Astrocyte (in vitro differentiated cells and primary cell): ENCODE measurements around the gene TTC23L. TPM values are rescaled to one million over a fixed set of nuclear protein-coding genes. Genes with fewer than 3 reads are reported as not detected.

Source experiments
- DNase-seq: peaks from one replicate; pipeline ENCODE4 v3.0.0-alpha.2; 2010; ENCODE audit warnings: low read depth
- FAIRE-seq: peaks from 2 replicates; lab custom pipeline; 2011; peaks lifted over from hg19 to GRCh38; lab: Jason Lieb, UNC
- H2AFZ ChIP-seq: 2 replicates; pipeline ENCODE4 v1.6.0; 2012; ENCODE audit warnings: low read depth, low read length, inconsistent platforms
- H3K27ac ChIP-seq: 2 replicates; pipeline ENCODE4 v1.5.1; 2011; ENCODE audit warnings: low read depth, low read length, inconsistent platforms
- H3K27me3 ChIP-seq: 2 replicates; pipeline ENCODE4 v1.6.0; 2011; ENCODE audit warnings: low read length, inconsistent platforms; ENCODE audit not compliant: insufficient read depth
- H3K36me3 ChIP-seq: 2 replicates; pipeline ENCODE4 v1.5.1; 2011; ENCODE audit warnings: low read length, inconsistent platforms; ENCODE audit not compliant: insufficient read depth
- H3K4me1 ChIP-seq: 2 replicates; pipeline ENCODE4 v1.5.1; 2011; ENCODE audit warnings: low read length, inconsistent platforms; ENCODE audit not compliant: insufficient read depth
- H3K4me2 ChIP-seq: 2 replicates; pipeline ENCODE4 v1.6.0; 2012; ENCODE audit warnings: low read length, inconsistent platforms
- H3K4me3 ChIP-seq: 2 replicates; pipeline ENCODE4 v1.5.1; 2011; ENCODE audit warnings: low read depth, mild to moderate bottlenecking, low read length, inconsistent platforms; ENCODE audit not compliant: insufficient read depth
- H3K79me2 ChIP-seq: 2 replicates; pipeline ENCODE4 v1.6.0; 2012; ENCODE audit warnings: mild to moderate bottlenecking, low read length, inconsistent platforms; ENCODE audit not compliant: insufficient read depth
- H3K9ac ChIP-seq: 2 replicates; pipeline ENCODE4 v1.6.0; 2012; ENCODE audit warnings: mild to moderate bottlenecking, low read length, inconsistent platforms
- H3K9me3 ChIP-seq: 2 replicates; pipeline ENCODE4 v1.5.1; 2012; ENCODE audit warnings: low read depth, mild to moderate bottlenecking, low read length, inconsistent platforms; ENCODE audit not compliant: insufficient read depth
- H4K20me1 ChIP-seq: 2 replicates; pipeline ENCODE4 v1.6.0; 2012; ENCODE audit warnings: low read length, inconsistent platforms; ENCODE audit not compliant: insufficient read depth
- H3K27ac Mint-ChIP-seq: one replicate; pipeline ENCODE4 v1.8.0; 2021; ENCODE audit warnings: mild to moderate bottlenecking, mixed read lengths; ENCODE audit not compliant: unreplicated experiment
- H3K27me3 Mint-ChIP-seq: one replicate; pipeline ENCODE4 v1.8.0; 2021; ENCODE audit warnings: low read depth, mixed read lengths; ENCODE audit not compliant: unreplicated experiment
- H3K36me3 Mint-ChIP-seq: one replicate; pipeline ENCODE4 v1.8.0; 2021; ENCODE audit warnings: low read depth, mixed read lengths; ENCODE audit not compliant: unreplicated experiment
- H3K4me1 Mint-ChIP-seq: one replicate; pipeline ENCODE4 v1.8.0; 2021; ENCODE audit warnings: low read depth, mixed read lengths; ENCODE audit not compliant: unreplicated experiment
- H3K4me3 Mint-ChIP-seq: one replicate; pipeline ENCODE4 v1.8.0; 2021; ENCODE audit warnings: mild to moderate bottlenecking, moderate library complexity, mixed read lengths; ENCODE audit not compliant: unreplicated experiment
- H3K9me3 Mint-ChIP-seq: one replicate; pipeline ENCODE4 v1.8.0; 2021; ENCODE audit warnings: mild to moderate bottlenecking, mixed read lengths; ENCODE audit not compliant: unreplicated experiment
- CTCF ChIP-seq: IDR thresholded peaks from 2 replicates; pipeline ENCODE4 v1.5.1; 2011; ENCODE audit warnings: low read depth, mild to moderate bottlenecking, inconsistent platforms, low read length, moderate library complexity; ENCODE audit not compliant: insufficient read depth
- EZH2 ChIP-seq: IDR thresholded peaks from 2 replicates; pipeline ENCODE4 v1.6.1; 2012; ENCODE audit warnings: mild to moderate bottlenecking, low read length, inconsistent platforms; ENCODE audit not compliant: insufficient read depth
- total RNA-seq: library from RNA; stranded (reverse); gene quantifications from 2 replicates; pipeline ENCODE4 v1.2.1, GENCODE V29; 2021

Gene TTC23L
- total RNA-seq, 1 donor from 2014 or later, result 0.16 TPM

GRCh38 chr5:34891981-34892380 lies 53.0 kb downstream of the TTC23L start:
- H3K4me3 Mint-ChIP-seq, result no peak overlapping the region
- H3K4me2 ChIP-seq, result no peak overlapping the region
- no peak overlapping the region for H2AFZ ChIP-seq
- no peak overlapping the region for H3K27ac ChIP-seq
- TF ChIP-seq CTCF, result no peak
- no peak for TF ChIP-seq EZH2
- H3K36me3 Mint-ChIP-seq, result no peaks in the 10 kb centered on the region
- H3K4me1 Mint-ChIP-seq, result peaks cover 3% of the 10 kb centered on the region
- H3K27me3 Mint-ChIP-seq, result peaks cover 5% of the 10 kb centered on the region
- no peak overlapping the region for H3K9ac ChIP-seq
- DNase-seq (peak; percentile 51), FAIRE-seq (peak; percentile 54)
- H3K27ac Mint-ChIP-seq, result no peak overlapping the region
- no peak overlapping the region for H3K4me3 ChIP-seq
- no peaks in the 10 kb centered on the region for H3K4me1 ChIP-seq
- H4K20me1 ChIP-seq, result no peaks in the 10 kb centered on the region
- H3K79me2 ChIP-seq, result no peaks in the 10 kb centered on the region
- H3K36me3 ChIP-seq, result no peaks in the 10 kb centered on the region
- no peaks in the 10 kb centered on the region for H3K9me3 ChIP-seq
- no peaks in the 10 kb centered on the region for H3K27me3 ChIP-seq
- no peaks in the 10 kb centered on the region for H3K9me3 Mint-ChIP-seq

GRCh38 chr5:34892414-34892813 lies 53.5 kb downstream of the TTC23L start:
- no peaks in the 10 kb centered on the region for H3K27me3 ChIP-seq
- peaks cover 3% of the 10 kb centered on the region for H3K4me1 Mint-ChIP-seq
- H3K9me3 Mint-ChIP-seq, result no peaks in the 10 kb centered on the region
- no peak for DNase-seq
- H3K27ac Mint-ChIP-seq, result no peak overlapping the region
- H3K79me2 ChIP-seq, result no peaks in the 10 kb centered on the region
- no peaks in the 10 kb centered on the region for H3K36me3 Mint-ChIP-seq
- H3K4me3 Mint-ChIP-seq, result no peak overlapping the region
- no peaks in the 10 kb centered on the region for H3K36me3 ChIP-seq
- H3K27me3 Mint-ChIP-seq, result peaks cover under 1% of the 10 kb centered on the region
- TF ChIP-seq EZH2, result no peak
- H3K9ac ChIP-seq, result no peak overlapping the region
- H4K20me1 ChIP-seq, result no peaks in the 10 kb centered on the region
- no peak overlapping the region for H3K4me2 ChIP-seq
- H3K4me1 ChIP-seq, result no peaks in the 10 kb centered on the region
- no peak overlapping the region for H3K27ac ChIP-seq
- H2AFZ ChIP-seq, result no peak overlapping the region
- no peaks in the 10 kb centered on the region for H3K9me3 ChIP-seq
- no peak overlapping the region for H3K4me3 ChIP-seq
- peak; percentile 37 for FAIRE-seq

- H3K4me1 ChIP-seq, result no peaks in the 10 kb centered on the region
- Mint-ChIP-seq H3K4me1 (peaks cover 3% of the 10 kb centered on the region), H3K36me3 (no peaks in the 10 kb centered on the region), H3K27me3 (no peaks in the 10 kb centered on the region), H3K4me3 (no peak overlapping the region), H3K27ac (no peak overlapping the region), H3K9me3 (no peaks in the 10 kb centered on the region)
- H3K9ac ChIP-seq, result no peak overlapping the region
- TF ChIP-seq EZH2, result no peak
- TF ChIP-seq CTCF, result no peak
- no peaks in the 10 kb centered on the region for H3K36me3 ChIP-seq
- no peak overlapping the region for H2AFZ ChIP-seq
- H3K4me2 ChIP-seq, result no peak overlapping the region
- DNase-seq, result no peak
- H3K4me3 ChIP-seq, result no peak overlapping the region
- H3K79me2 ChIP-seq, result no peaks in the 10 kb centered on the region
- H3K9me3 ChIP-seq, result no peaks in the 10 kb centered on the region
- H3K27ac ChIP-seq, result no peak overlapping the region
- H3K27me3 ChIP-seq, result no peaks in the 10 kb centered on the region
- H4K20me1 ChIP-seq, result no peaks in the 10 kb centered on the region
- no peak for FAIRE-seq
These were observed 55.8 kb downstream of the TTC23L start for GRCh38 chr5:34894716-34895115.
